Stimulated activated CD8-positive, alpha-beta memory T cell treated with anti-CD3 and anti-CD28 coated beads, Interleukin-15, amount 100 ng/mL, for 24 hours (primary cell): ENCODE data around the gene SEMA3D.
"Not testable (repeated sequence)": the region's sequence is repeated elsewhere in the genome, so short reads cannot be mapped to it uniquely, and the experiment has no call there.

Experiments used
- DNase-seq: peaks from one replicate; pipeline ENCODE4 v3.0.0-alpha.2; 2020; ENCODE audit warnings: low read depth

SEMA3D gene

GRCh38 chr7:85030893-85031292 is 156.0 kb downstream of the SEMA3D start:
- DNase-seq = no peak

GRCh38 chr7:85025312-85025756 is 161.5 kb downstream of the SEMA3D start:
- DNase-seq = no peak

- DNase-seq = no peak
Observed at GRCh38 chr7:85023916-85024315, 162.9 kb downstream of the SEMA3D start.

GRCh38 chr7:85023066-85023712 is 163.7 kb downstream of the SEMA3D start:
- no peak for DNase-seq

- DNase-seq = no peak
Observed at GRCh38 chr7:85022064-85022697, 164.7 kb downstream of the SEMA3D start.

- DNase-seq = no peak
Observed at GRCh38 chr7:85021101-85021704, 165.7 kb downstream of the SEMA3D start.

- no peak for DNase-seq
Observed at GRCh38 chr7:85019778-85020177, 167.1 kb downstream of the SEMA3D start.

GRCh38 chr7:85019176-85019575 is 167.7 kb downstream of the SEMA3D start:
- DNase-seq = no peak

GRCh38 chr7:85018498-85018897 is 168.4 kb downstream of the SEMA3D start:
- DNase-seq = no peak

- no peak for DNase-seq
Observed at GRCh38 chr7:85016286-85016685, 170.6 kb downstream of the SEMA3D start.

GRCh38 chr7:85014936-85015660 is 171.8 kb downstream of the SEMA3D start:
- no peak for DNase-seq

GRCh38 chr7:85011127-85011526 is 175.7 kb downstream of the SEMA3D start:
- DNase-seq = no peak

GRCh38 chr7:85010306-85010705 is 176.6 kb downstream of the SEMA3D start:
- no peak for DNase-seq

- DNase-seq = no peak
Observed at GRCh38 chr7:85006754-85007153, 180.1 kb downstream of the SEMA3D start.

- DNase-seq = no peak
Observed at GRCh38 chr7:85004402-85004801, 182.5 kb downstream of the SEMA3D start.

- no peak for DNase-seq
Observed at GRCh38 chr7:85001495-85002345, 185.1 kb downstream of the SEMA3D start.

GRCh38 chr7:85000735-85001350 is 186.0 kb downstream of the SEMA3D start:
- DNase-seq = no peak

GRCh38 chr7:84999450-84999849 is 187.4 kb downstream of the SEMA3D start:
- DNase-seq = no peak

- no peak for DNase-seq
Observed at GRCh38 chr7:84998665-84999064, 188.2 kb downstream of the SEMA3D start.

GRCh38 chr7:84997626-84998025 is 189.2 kb downstream of the SEMA3D start:
- DNase-seq = no peak

- DNase-seq = not testable (repeated sequence)
Observed at GRCh38 chr7:84992954-84993353, 193.9 kb downstream of the SEMA3D start.
